Endothelial cell of umbilical vein (primary cell): ENCODE measurements around the gene NPIPA2.
"Not testable (repeated sequence)": the region's sequence is repeated elsewhere in the genome, so short reads cannot be mapped to it uniquely, and the experiment has no call there.

Experiments used
- CTCF ChIP-seq, 2 donors: IDR thresholded peaks; 1 replicate in 1 of 2; 2 replicates in 1 of 2; pipeline ENCODE4 v1.5.1; 2011; ENCODE audit warnings: low read length in 2 of 2, mild to moderate bottlenecking in 2 of 2, moderate library complexity in 2 of 2, control low read depth in 1 of 2, inconsistent platforms in 1 of 2, low read depth in 1 of 2; ENCODE audit not compliant: insufficient read depth in 1 of 2; ENCODE audit errors: extremely low read depth in 1 of 2
- MYC ChIP-seq: IDR thresholded peaks from one replicate; pipeline ENCODE4 v1.6.1; 2011; ENCODE audit warnings: mild to moderate bottlenecking, low read depth, low read length
- POLR2A ChIP-seq: IDR thresholded peaks from 2 replicates; pipeline ENCODE4 v1.6.1; 2012; ENCODE audit warnings: low read depth, mild to moderate bottlenecking, control low read depth, low read length

GRCh38 chr16:14742273-14743128 is at the start of gene NPIPA2:
- not testable (repeated sequence) for TF ChIP-seq POLR2A; MYC; CTCF (IDR thresholded peaks at IDR 0.05; ENCODE audit: extremely low read depth in 1 of 2, insufficient read depth in 1 of 2, low read depth in 1 of 2, low read length in 2 of 2)
